ENCODE measurements around the gene MYO5A. TPM values are rescaled to one million over a fixed set of nuclear protein-coding genes. Genes with fewer than 3 reads are reported as not detected.

MYO5A gene
- total and polyA plus RNA-seq, 3 experiments from 2014 or later, result 15.8 to 37.3 (median 31.0) TPM

- H3K36me3 Mint-ChIP-seq, result no peaks in the 10 kb centered on the region
- H3K9me3 Mint-ChIP-seq, result no peaks in the 10 kb centered on the region
- no peak overlapping the region for H3K4me3 Mint-ChIP-seq
- no peaks in the 10 kb centered on the region for H3K27me3 Mint-ChIP-seq
- Histone ChIP-seq H3K4me1 (ENCODE audit: insufficient read depth, low read length) (peaks cover 41% of the 10 kb centered on the region), H3K27ac (ENCODE audit: low read depth, low read length) (no peak overlapping the region), H3K9me3 (ENCODE audit: low read length) (no peaks in the 10 kb centered on the region), H3K4me3 (ENCODE audit: low read length) (no peak overlapping the region), H3K36me3 (ENCODE audit: insufficient read depth, low read length) (no peaks in the 10 kb centered on the region), H3K27me3 (ENCODE audit: insufficient read depth, low read length, poor library complexity, severe bottlenecking) (no peaks in the 10 kb centered on the region)
- CTCF ChIA-PET, result interaction anchor here (2.4 to 5.7 kb wide), 2 partner anchors 72 to 475 kb away, joined by 6 to 62 read pairs; no protein-coding TSS in a partner anchor
- H3K27ac Mint-ChIP-seq, result no peak overlapping the region
- POLR2A ChIA-PET, result no interaction called here
- H3K4me1 Mint-ChIP-seq, result peaks cover 34 to 49% (median 40%) of the 10 kb centered on the region in 3 donors
- no peak for DNase-seq
These were observed 269.2 kb downstream of the MYO5A start for GRCh38 chr15:52259503-52259902.

GRCh38 chr15:52258461-52258860 lies 270.2 kb downstream of the MYO5A start:
- Histone ChIP-seq H3K27me3 (ENCODE audit: insufficient read depth, low read length, poor library complexity, severe bottlenecking) (no peaks in the 10 kb centered on the region), H3K27ac (ENCODE audit: low read depth, low read length) (no peak overlapping the region), H3K36me3 (ENCODE audit: insufficient read depth, low read length) (no peaks in the 10 kb centered on the region), H3K4me1 (ENCODE audit: insufficient read depth, low read length) (peaks cover 34% of the 10 kb centered on the region), H3K9me3 (ENCODE audit: low read length) (no peaks in the 10 kb centered on the region), H3K4me3 (ENCODE audit: low read length) (no peak overlapping the region)
- Mint-ChIP-seq H3K27ac (no peak overlapping the region), H3K4me1 (peaks cover 31 to 42% (median 32%) of the 10 kb centered on the region in 3 donors), H3K36me3 (no peaks in the 10 kb centered on the region), H3K27me3 (no peaks in the 10 kb centered on the region), H3K9me3 (no peaks in the 10 kb centered on the region), H3K4me3 (peak overlapping the region in 1 of 7 donors; percentile 27)
- POLR2A ChIA-PET, result no interaction called here
- CTCF ChIA-PET, result interaction anchor here (1.1 to 5.7 kb wide), 4 partner anchors 11 to 476 kb away, joined by 3 to 62 read pairs (median 12); no protein-coding TSS in a partner anchor
- no peak for DNase-seq

- Histone ChIP-seq H3K36me3 (ENCODE audit: insufficient read depth, low read length) (no peaks in the 10 kb centered on the region), H3K27ac (ENCODE audit: low read depth, low read length) (no peak overlapping the region), H3K4me3 (ENCODE audit: low read length) (no peak overlapping the region), H3K4me1 (ENCODE audit: insufficient read depth, low read length) (peaks cover 27% of the 10 kb centered on the region), H3K27me3 (ENCODE audit: insufficient read depth, low read length, poor library complexity, severe bottlenecking) (no peaks in the 10 kb centered on the region), H3K9me3 (ENCODE audit: low read length) (no peaks in the 10 kb centered on the region)
- Mint-ChIP-seq H3K27me3 (no peaks in the 10 kb centered on the region), H3K4me1 (peaks cover 23 to 35% (median 24%) of the 10 kb centered on the region in 3 donors), H3K27ac (peak overlapping the region in 1 of 8 donors; percentile 33), H3K36me3 (no peaks in the 10 kb centered on the region), H3K9me3 (no peaks in the 10 kb centered on the region), H3K4me3 (no peak overlapping the region)
- ChIA-PET CTCF (interaction anchor here (1.2 to 5.7 kb wide), 8 partner anchors 9 to 489 kb away, joined by 3 to 62 read pairs (median 8); no protein-coding TSS in a partner anchor), POLR2A (no interaction called here)
- no peak for DNase-seq
These were observed 271.0 kb downstream of the MYO5A start for GRCh38 chr15:52257734-52258062.

Other genes with a start within 250 kb of the MYO5A start
- gene MYO5C, start 233.1 kb downstream of the MYO5A start, total RNA-seq, result under 1 TPM; 0.18 to 0.33 TPM
- 0.48 TPM for gene MYO5C, start 233.1 kb downstream of the MYO5A start, polyA plus RNA-seq
- 100 to 1,000 TPM; 226 to 270 TPM for gene ARPP19, start 40.1 kb upstream of the MYO5A start, total RNA-seq
- gene ARPP19, start 40.1 kb upstream of the MYO5A start, polyA plus RNA-seq, result 55.3 TPM
- 10 to 100 TPM; 17.1 to 17.2 TPM for gene ATOSA, start 150.5 kb upstream of the MYO5A start, total RNA-seq
- gene ATOSA, start 150.5 kb upstream of the MYO5A start, polyA plus RNA-seq, result 16.4 TPM